NCI-H524 (cell line): Measurements from ENCODE around the gene GDPD1.
A peak's percentile ranks its signal among the peaks of the same experiment; 100 is the strongest.
"Not testable (repeated sequence)": the region's sequence is repeated elsewhere in the genome, so short reads cannot be mapped to it uniquely, and the experiment has no call there.

Experiments
- DNase-seq, 2 experiments: peaks; one replicate each; lab custom pipeline; 2025; lab: John Stamatoyannopoulos, UW

GDPD1 gene

GRCh38 chr17:59220328-59221158 is at the start of gene GDPD1:
GDPD1 (plus strand) TSS chr17:59220511; CDS start chr17:59220610, 99 bp downstream.
- peak; percentile 95 to 98 for DNase-seq

DNA sequence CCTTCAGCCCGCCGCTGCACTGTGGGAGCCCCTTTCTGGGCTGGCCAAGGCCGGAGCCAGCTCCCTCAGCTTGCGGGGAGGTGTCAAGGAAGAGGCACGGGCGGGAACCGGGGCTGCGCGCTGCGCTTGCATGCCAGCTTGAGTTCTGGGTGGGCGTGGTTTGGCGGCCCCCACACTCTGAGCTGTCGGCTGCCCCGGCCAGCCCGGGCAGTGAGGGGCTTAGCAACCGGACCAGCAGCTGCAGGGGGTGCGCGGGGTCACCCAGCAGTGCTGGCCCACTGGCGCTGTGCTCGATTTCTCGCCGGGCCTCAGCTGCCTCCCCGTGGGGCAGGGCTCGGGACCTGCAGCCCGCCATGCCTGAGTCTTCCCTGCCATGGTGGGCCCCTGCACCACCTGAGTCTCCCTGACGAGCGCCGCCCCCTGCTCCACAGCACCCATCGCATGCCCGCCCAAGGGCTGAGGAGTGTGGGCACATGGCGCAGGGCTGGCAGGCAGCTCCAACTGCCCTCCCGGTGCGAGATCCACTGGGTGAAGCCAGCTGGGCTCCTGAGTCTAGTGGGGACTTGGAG is 47.8 kb upstream of the GDPD1 start:
- no peak for DNase-seq

DNA sequence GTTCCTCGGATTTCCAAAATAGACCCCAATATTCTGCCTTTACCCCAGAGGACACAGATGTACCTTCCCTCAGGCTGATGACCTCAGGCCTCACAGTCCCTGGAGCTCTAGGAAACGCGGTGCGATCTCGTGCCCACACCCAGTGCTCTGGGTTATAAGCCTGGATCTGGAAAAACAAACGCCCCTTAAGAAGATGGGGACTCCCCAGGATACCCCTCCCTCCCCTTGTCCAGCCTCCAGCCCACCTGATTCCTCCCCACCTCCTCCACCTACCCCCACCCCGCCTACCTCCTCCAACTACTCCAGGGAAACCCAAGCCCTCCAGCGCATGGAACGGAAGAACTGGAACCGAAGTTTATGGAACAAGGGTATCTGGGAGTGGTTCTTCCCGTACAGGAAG is 45.6 kb upstream of the GDPD1 start:
- no peak for DNase-seq

DNA sequence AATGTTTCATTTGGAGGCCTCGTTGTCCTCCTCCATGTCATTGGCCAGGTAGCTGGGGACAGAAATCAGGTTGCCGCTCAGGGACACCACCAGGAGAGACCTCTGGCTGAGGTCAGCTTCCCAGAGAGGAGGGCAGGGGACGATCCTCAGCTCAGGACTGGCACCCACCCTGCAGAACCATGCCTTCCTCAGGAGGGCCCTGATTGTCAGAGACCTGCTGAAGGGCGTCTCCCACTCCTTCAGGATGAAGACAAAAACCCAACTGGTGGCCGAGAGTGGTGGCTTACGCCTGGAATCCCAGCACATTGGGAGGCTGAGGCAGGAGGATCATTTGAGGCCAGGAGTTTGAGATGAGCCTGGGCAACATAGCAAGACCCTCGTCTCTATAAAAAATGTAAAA is 45.2 kb upstream of the GDPD1 start:
- DNase-seq, result no peak

- DNase-seq, result no peak
Observed at GRCh38 chr17:59178266-59178985, 41.9 kb upstream of the GDPD1 start.

DNA sequence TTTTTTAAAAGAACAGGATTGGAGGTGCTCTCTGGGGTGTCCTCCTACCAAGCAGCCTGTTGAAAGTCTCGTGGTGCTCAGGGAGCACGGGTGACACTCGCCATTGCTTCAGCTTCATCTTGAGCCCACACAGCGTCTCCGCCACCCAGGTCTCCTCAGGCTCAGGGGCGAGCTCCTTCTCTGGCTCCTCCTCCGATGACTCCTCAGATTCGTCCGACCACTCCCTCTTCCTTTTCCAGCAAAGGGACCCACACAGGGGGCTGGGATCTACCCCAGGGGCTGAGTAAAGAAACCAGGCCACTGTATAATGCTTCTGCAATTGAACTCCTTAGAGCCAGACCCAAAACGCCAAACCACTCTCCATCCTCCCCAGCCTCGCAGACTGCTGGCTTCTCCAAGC is 40.7 kb upstream of the GDPD1 start:
- DNase-seq, result not testable (repeated sequence)

GRCh38 chr17:59180626-59181025 is 39.7 kb upstream of the GDPD1 start:
- DNase-seq, result no peak

- no peak for DNase-seq
Observed at GRCh38 chr17:59181481-59181880, 38.8 kb upstream of the GDPD1 start.

GRCh38 chr17:59185997-59186396 is 34.3 kb upstream of the GDPD1 start:
- no peak for DNase-seq

- no peak for DNase-seq
Observed at GRCh38 chr17:59186850-59187249, 33.5 kb upstream of the GDPD1 start.

DNA sequence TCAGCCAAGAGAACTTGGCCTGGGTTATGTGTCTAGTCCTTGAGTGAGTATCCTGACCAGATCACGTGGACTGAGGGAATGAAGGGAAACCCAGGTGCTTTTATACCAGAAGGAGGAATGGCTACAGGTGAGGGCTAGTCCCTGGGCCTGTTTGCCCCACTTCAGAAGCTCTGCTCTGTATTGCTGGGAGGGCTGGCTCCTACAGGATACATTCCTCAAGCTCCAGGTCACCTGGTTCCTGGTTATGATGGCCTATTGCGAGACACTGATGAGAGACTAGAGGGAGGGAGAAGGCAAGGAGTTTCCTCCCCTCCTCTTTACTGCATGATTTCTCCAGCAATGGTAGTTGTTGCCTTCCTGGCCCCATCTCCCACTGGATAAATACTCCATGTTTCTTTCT is 29.5 kb upstream of the GDPD1 start:
- no peak for DNase-seq

GRCh38 chr17:59193336-59193862 is 26.9 kb upstream of the GDPD1 start:
- no peak for DNase-seq

DNA sequence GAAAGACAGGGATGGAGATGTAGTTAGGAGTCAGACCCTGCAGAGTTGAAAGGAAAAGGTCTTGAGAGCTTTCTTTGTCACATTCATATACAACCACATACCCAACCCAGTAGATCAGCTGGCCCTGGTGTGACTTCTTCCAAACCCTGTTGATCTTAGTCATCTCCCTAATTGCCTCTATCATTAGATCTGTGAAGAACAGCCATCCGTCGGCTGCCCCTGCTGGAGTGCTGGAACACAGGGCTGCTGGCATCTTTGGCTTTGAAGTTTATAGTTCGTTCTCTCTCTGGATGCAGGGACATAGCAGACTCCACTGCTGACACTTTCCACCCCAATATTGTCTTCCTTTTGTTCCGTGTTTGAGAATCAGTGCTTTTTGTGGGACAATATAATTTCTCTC is 20.9 kb upstream of the GDPD1 start:
- DNase-seq, result no peak

DNA sequence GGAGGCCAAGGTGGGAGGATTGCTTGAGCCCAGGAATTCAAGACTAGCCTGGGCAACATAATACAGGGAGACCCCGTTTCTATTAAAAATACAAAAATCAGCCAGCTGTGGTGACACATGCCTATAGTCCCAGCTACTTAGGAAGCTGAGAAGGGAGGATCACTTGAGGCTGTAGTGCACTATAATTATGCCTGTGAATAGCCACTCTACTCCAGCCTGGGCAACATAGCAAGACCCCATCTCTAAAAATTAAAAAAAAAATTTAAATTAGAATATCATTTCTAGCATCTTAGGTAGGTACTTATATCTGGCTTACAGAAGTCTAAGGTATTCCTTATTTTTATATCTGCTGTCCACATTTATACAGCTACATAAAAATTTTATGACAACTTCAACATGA is 18.0 kb upstream of the GDPD1 start:
- DNase-seq, result no peak

GRCh38 chr17:59219370-59219769 is 941 bp upstream of the GDPD1 start:
- DNase-seq, result no peak

DNA sequence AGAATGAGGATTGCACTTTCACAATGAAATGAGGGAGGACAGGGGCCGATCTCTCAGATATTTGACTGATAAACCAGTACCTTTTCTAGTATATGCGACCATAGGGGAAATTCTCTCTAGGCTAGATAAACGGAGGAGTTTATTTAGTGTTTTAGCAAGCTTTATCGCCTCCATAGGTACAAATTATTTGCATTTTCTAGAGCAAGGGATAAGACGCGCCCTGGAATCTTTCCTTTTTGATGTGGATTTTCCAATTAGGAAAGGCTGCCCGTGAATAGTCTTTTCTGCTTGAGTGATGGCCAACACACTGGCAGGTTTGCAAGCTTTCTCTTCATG is 351 bp upstream of the GDPD1 start:
- DNase-seq, result no peak

DNA sequence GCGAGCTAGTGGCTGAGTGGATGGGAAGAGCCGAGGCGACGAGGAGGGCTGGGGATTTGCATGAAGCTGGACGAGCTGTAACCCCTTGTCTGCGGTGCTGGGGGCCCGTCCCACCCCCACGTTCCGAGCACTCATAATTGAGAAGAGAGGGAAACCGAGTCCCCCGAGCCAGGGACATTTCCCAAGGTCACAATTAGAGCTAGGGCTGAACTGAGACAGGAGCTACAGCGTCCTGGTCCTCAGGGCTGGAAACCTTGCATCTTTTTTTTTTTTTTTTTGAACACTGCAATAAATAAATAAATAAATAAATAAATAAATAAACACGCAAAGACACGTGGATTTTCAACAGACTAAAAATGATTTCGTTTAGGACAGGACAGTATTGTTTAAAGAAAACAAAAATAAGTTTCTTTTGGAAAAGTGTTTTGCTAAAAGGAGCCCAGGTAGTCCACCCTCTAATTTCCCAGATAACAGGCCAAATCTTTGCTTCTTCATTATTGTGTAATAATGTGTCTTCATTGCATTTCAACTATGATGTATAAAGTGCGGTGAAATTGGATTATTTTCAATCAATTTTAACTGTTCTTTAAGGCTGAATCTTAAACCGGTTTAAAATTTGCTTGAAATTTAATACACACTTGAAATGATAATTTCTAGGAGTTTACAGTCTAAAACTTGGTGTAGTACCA is 992 bp downstream of the GDPD1 start:
- DNase-seq, result peak in 1 of 2 experiments; percentile 39

GRCh38 chr17:59223813-59224212 is 3.5 kb downstream of the GDPD1 start:
- DNase-seq, result peak in 1 of 2 experiments; percentile 33

DNA sequence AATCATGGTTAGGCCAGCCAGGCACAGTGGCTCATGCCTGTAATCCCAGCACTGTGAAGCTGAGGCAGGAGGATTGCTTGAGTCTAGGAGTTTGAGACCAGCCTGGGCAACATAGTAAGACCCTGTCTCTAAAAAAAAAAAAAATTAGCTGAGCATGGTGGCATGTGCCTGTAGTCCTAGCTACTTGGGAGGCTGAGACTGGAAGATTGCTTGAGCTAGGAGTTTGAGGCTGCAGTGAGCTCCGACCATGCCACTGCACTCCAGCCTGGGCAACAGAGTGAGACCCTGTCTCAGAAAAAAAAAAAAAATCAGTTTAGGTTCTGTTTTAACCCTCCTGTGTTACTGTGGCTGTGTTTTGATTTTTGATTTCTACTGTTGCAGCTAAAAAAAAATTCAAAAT is 8.3 kb downstream of the GDPD1 start:
- not testable (repeated sequence) for DNase-seq

GRCh38 chr17:59230764-59231163 is 10.5 kb downstream of the GDPD1 start:
- DNase-seq, result no peak

GRCh38 chr17:59234631-59235030 is 14.3 kb downstream of the GDPD1 start:
- no peak for DNase-seq

DNA sequence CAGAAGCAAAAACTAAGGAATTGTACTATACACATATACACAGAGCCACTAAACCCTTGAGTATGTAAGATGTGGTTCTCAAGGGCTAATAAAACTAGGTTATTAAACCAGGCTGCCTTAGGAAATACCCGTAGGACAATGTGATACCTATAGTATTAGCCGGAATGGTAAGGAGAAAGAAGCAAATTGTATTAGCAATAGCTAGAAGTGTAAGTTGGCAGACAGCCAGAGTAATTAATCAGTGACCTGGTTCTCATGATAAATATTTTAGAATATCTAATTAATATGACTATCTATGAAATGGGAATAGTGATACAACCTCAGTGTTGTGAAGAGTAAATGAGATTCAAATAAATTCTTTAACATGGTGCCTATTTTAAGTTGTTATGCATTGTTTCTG is 18.6 kb downstream of the GDPD1 start:
- DNase-seq, result no peak
